Measurements from ENCODE around the gene GAK.

- TF ChIP-seq CTCF (IDR thresholded peaks at IDR 0.05 in 4 of 5, conservative IDR thresholded peaks at IDR 0.05 in 1 of 5) (no peak), POLR2A (IDR thresholded peaks at IDR 0.05) (no peak)
Measured at GRCh38 chr4:865121-865465, 67.0 kb downstream of the GAK start.

All from gastrocnemius medialis (tissue), 4 donors.